ENCODE measurements around the gene KLHDC9. TPM values are rescaled to one million over a fixed set of nuclear protein-coding genes. Genes with fewer than 3 reads are reported as not detected.

The KLHDC9 gene
- total RNA-seq, 1 donor from 2014 or later: 10.9 TPM

DNA sequence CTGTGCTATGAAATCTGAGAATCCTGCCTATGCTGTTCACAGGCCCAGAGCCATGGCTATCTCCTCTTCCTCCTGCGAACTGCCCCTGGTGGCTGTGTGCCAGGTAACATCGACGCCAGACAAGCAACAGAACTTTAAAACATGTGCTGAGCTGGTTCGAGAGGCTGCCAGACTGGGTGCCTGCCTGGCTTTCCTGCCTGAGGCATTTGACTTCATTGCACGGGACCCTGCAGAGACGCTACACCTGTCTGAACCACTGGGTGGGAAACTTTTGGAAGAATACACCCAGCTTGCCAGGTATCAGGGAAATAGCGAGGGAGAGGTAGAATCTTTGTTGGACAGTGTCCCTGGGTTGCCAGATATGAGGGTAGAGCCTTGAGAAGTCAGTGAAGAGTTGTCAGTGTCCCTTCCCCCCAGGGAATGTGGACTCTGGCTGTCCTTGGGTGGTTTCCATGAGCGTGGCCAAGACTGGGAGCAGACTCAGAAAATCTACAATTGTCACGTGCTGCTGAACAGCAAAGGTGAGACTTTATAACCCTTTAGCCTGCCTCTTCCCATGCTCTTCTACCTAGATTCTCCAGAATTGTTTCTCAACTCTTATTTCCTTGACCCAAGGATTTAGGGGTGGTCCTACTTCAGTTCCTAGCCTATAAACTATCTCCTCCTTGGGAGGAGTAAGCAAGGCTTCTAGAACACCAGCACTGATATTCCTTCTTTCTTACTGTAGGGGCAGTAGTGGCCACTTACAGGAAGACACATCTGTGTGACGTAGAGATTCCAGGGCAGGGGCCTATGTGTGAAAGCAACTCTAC is 21.1 kb downstream of the KLHDC9 start:
- Mint-ChIP-seq H3K27me3 (ENCODE audit: unreplicated experiment) (peaks cover 2% of the 10 kb centered on the region), H3K36me3 (ENCODE audit: unreplicated experiment) (no peaks in the 10 kb centered on the region), H3K9me3 (ENCODE audit: unreplicated experiment) (no peaks in the 10 kb centered on the region), H3K4me3 (ENCODE audit: unreplicated experiment) (peak overlapping the region; percentile 92), H3K27ac (ENCODE audit: unreplicated experiment) (peak overlapping the region; percentile 6), H3K4me1 (ENCODE audit: low read depth, unreplicated experiment) (peaks cover 3% of the 10 kb centered on the region)
- TF ChIP-seq, protein P1, sequence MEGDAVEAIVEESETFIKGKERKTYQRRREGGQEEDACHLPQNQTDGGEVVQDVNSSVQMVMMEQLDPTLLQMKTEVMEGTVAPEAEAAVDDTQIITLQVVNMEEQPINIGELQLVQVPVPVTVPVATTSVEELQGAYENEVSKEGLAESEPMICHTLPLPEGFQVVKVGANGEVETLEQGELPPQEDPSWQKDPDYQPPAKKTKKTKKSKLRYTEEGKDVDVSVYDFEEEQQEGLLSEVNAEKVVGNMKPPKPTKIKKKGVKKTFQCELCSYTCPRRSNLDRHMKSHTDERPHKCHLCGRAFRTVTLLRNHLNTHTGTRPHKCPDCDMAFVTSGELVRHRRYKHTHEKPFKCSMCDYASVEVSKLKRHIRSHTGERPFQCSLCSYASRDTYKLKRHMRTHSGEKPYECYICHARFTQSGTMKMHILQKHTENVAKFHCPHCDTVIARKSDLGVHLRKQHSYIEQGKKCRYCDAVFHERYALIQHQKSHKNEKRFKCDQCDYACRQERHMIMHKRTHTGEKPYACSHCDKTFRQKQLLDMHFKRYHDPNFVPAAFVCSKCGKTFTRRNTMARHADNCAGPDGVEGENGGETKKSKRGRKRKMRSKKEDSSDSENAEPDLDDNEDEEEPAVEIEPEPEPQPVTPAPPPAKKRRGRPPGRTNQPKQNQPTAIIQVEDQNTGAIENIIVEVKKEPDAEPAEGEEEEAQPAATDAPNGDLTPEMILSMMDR (IDR thresholded peaks at IDR 0.05; ENCODE audit: partially characterized antibody, unreplicated experiment): no peak
- DNase-seq: no peak

DNA sequence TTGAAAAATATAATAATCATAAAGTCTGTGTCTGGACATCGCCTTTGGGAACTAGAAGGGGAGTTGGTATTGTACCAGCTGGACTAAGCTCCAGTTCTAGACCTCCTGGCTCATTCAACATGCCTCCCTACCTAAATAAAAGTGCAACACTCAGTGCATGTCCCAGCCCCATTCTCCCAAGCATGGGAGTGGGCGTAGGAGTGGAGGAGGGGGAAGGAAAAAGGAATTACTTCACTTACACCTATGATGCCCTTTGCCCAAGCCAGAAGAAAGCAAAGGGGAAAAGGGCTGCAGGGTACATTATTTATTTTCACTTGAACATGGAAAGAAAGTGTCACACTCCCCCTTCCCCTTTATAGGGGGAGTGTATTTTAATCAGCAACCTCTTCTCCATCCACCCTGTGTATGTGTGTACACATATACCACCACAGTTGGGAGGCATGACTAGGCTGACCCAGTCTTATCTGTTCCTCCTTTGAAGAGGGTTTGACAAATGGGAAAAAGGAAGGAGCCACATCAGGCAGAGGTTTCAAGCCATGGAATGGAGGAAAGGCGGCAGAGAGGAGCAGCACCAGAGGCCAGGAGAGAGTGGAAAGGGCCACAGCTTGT is 23.0 kb downstream of the KLHDC9 start:
- H3K4me1 Mint-ChIP-seq (ENCODE audit: low read depth, unreplicated experiment): peaks cover 3% of the 10 kb centered on the region
- TF ChIP-seq, protein P1 (IDR thresholded peaks at IDR 0.05; ENCODE audit: partially characterized antibody, unreplicated experiment): no peak
- no peak overlapping the region for H3K4me3 Mint-ChIP-seq (ENCODE audit: unreplicated experiment)
- DNase-seq: no peak
- H3K27me3 Mint-ChIP-seq (ENCODE audit: unreplicated experiment): peaks cover 2% of the 10 kb centered on the region
- H3K27ac Mint-ChIP-seq (ENCODE audit: unreplicated experiment): no peak overlapping the region
- H3K9me3 Mint-ChIP-seq (ENCODE audit: unreplicated experiment): peaks cover 4% of the 10 kb centered on the region
- no peaks in the 10 kb centered on the region for H3K36me3 Mint-ChIP-seq (ENCODE audit: unreplicated experiment)

DNA sequence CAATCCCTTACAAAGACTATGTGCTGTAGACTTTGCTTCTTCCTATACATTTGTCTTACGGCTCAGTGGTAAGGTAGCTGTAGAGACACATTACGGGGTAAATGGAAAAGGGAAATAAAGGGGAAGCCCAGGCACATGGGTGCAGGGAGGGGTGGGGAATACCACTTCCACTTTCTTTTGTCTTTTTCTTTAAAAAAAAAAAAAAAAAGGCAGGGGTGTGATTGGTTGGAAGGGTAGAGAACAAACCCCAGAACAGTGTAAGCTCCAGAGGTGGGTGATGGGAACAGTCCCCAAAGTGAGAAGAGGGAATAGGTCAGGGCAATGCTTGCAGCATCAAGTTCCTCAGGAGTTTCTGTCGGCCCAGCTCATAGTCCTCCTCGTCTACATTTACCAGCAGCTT is 23.7 kb downstream of the KLHDC9 start:
- no peaks in the 10 kb centered on the region for H3K27me3 Mint-ChIP-seq (ENCODE audit: unreplicated experiment)
- peaks cover 3% of the 10 kb centered on the region for H3K4me1 Mint-ChIP-seq (ENCODE audit: low read depth, unreplicated experiment)
- TF ChIP-seq, protein P1 (IDR thresholded peaks at IDR 0.05; ENCODE audit: partially characterized antibody, unreplicated experiment): no peak
- DNase-seq: no peak
- H3K27ac Mint-ChIP-seq (ENCODE audit: unreplicated experiment): no peak overlapping the region
- no peak overlapping the region for H3K4me3 Mint-ChIP-seq (ENCODE audit: unreplicated experiment)
- peaks cover 4% of the 10 kb centered on the region for H3K9me3 Mint-ChIP-seq (ENCODE audit: unreplicated experiment)
- H3K36me3 Mint-ChIP-seq (ENCODE audit: unreplicated experiment): no peaks in the 10 kb centered on the region

DNA sequence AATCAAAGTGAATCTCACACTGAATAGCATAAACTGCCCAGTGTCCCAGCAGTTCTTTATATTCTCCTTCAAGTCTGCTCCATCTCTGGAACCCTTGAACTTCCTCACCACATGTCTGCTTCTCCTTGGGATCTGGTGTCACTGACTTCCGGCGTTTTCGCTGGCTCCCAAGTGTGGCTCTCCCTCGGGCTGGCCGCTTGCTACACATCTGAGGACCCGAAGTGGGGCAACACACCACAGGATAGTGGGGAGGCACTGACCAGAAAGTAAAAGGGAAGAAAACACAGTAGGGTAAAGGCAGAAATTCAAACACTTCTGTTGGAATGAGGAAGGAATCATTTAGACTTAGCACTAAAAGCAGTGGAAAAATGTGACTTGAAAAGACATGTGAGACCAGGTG is 24.8 kb downstream of the KLHDC9 start:
- no peaks in the 10 kb centered on the region for H3K27me3 Mint-ChIP-seq (ENCODE audit: unreplicated experiment)
- H3K27ac Mint-ChIP-seq (ENCODE audit: unreplicated experiment): no peak overlapping the region
- H3K36me3 Mint-ChIP-seq (ENCODE audit: unreplicated experiment): no peaks in the 10 kb centered on the region
- TF ChIP-seq, protein P1 (IDR thresholded peaks at IDR 0.05; ENCODE audit: partially characterized antibody, unreplicated experiment): no peak
- H3K4me1 Mint-ChIP-seq (ENCODE audit: low read depth, unreplicated experiment): peaks cover 8% of the 10 kb centered on the region
- no peak for DNase-seq
- H3K9me3 Mint-ChIP-seq (ENCODE audit: unreplicated experiment): peaks cover 4% of the 10 kb centered on the region
- no peak overlapping the region for H3K4me3 Mint-ChIP-seq (ENCODE audit: unreplicated experiment)

DNA sequence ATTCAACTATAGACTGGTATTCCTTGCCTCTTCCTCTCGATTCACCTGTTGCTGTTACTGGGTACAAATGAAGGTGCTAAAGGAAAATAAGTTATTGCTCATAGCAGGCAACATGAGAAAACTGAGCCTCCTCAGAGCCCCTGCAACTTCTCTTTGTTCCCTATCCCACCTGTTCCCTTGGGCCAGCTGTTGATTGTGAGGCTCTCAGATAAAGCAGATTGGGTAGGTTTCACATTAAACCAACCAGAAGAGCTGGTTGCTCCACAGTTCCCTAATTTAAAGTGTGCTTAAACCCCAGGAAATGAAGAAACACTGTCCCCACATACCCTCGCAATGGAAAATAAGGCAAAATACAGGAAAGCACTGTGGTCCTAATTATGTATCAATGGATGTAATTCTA is 29.5 kb downstream of the KLHDC9 start:
- peaks cover 3% of the 10 kb centered on the region for H3K27me3 Mint-ChIP-seq (ENCODE audit: unreplicated experiment)
- H3K4me3 Mint-ChIP-seq (ENCODE audit: unreplicated experiment): peak overlapping the region; percentile 23
- TF ChIP-seq, protein P1 (IDR thresholded peaks at IDR 0.05; ENCODE audit: partially characterized antibody, unreplicated experiment): no peak
- H3K27ac Mint-ChIP-seq (ENCODE audit: unreplicated experiment): no peak overlapping the region
- H3K9me3 Mint-ChIP-seq (ENCODE audit: unreplicated experiment): peaks cover 4% of the 10 kb centered on the region
- peaks cover 22% of the 10 kb centered on the region for H3K4me1 Mint-ChIP-seq (ENCODE audit: low read depth, unreplicated experiment)
- H3K36me3 Mint-ChIP-seq (ENCODE audit: unreplicated experiment): no peaks in the 10 kb centered on the region
- no peak for DNase-seq

Measured in glutamatergic neuron (in vitro differentiated cells).